ENCODE results near the gene GNB1. TPM values are rescaled to one million over a fixed set of nuclear protein-coding genes. Genes with fewer than 3 reads are reported as not detected.

Gene GNB1
- total RNA-seq, 1 donor: 88.7 TPM

GRCh38 chr1:1804301-1804700 is 86.6 kb downstream of the GNB1 start:
- H3K27ac ChIP-seq (ENCODE audit: low read depth, low read length): no peak overlapping the region
- peaks cover 24% of the 10 kb centered on the region for H4K20me1 ChIP-seq (ENCODE audit: insufficient read depth, low read length)
- no peaks in the 10 kb centered on the region for H3K9me3 ChIP-seq (ENCODE audit: low read depth, low read length)
- H3K27me3 ChIP-seq (ENCODE audit: insufficient read depth, low read length): no peaks in the 10 kb centered on the region
- H3K36me3 ChIP-seq (ENCODE audit: insufficient read depth, low read length): peaks cover 61% of the 10 kb centered on the region
- peaks cover 5% of the 10 kb centered on the region for H3K4me1 ChIP-seq (ENCODE audit: insufficient read depth, low read length)
- no peak overlapping the region for H3K4me2 ChIP-seq (ENCODE audit: insufficient read depth, low read length)
- H3K79me2 ChIP-seq (ENCODE audit: insufficient read depth, low read length): peaks cover 83% of the 10 kb centered on the region
- no peak overlapping the region for H2AFZ ChIP-seq (ENCODE audit: low read length)
- no peak for TF ChIP-seq CTCF (IDR thresholded peaks at IDR 0.05; ENCODE audit: extremely low read depth, low read depth, low read length)
- DNase-seq (ENCODE audit: insufficient read length, low spot score, missing footprints): no peak
- H3K4me3 ChIP-seq (ENCODE audit: insufficient read depth, low read length): no peak overlapping the region

GRCh38 chr1:1802871-1803270 is 88.0 kb downstream of the GNB1 start:
- DNase-seq (ENCODE audit: insufficient read length, low spot score, missing footprints): no peak
- peaks cover 5% of the 10 kb centered on the region for H3K4me1 ChIP-seq (ENCODE audit: insufficient read depth, low read length)
- H3K36me3 ChIP-seq (ENCODE audit: insufficient read depth, low read length): peaks cover 65% of the 10 kb centered on the region
- no peak overlapping the region for H3K4me3 ChIP-seq (ENCODE audit: insufficient read depth, low read length)
- H3K79me2 ChIP-seq (ENCODE audit: insufficient read depth, low read length): peaks cover 81% of the 10 kb centered on the region
- no peak overlapping the region for H3K27ac ChIP-seq (ENCODE audit: low read depth, low read length)
- H3K4me2 ChIP-seq (ENCODE audit: insufficient read depth, low read length): no peak overlapping the region
- peaks cover 29% of the 10 kb centered on the region for H4K20me1 ChIP-seq (ENCODE audit: insufficient read depth, low read length)
- no peak overlapping the region for H2AFZ ChIP-seq (ENCODE audit: low read length)
- no peak for TF ChIP-seq CTCF (IDR thresholded peaks at IDR 0.05; ENCODE audit: extremely low read depth, low read depth, low read length)
- no peaks in the 10 kb centered on the region for H3K9me3 ChIP-seq (ENCODE audit: low read depth, low read length)
- no peaks in the 10 kb centered on the region for H3K27me3 ChIP-seq (ENCODE audit: insufficient read depth, low read length)

- Histone ChIP-seq H3K79me2 (ENCODE audit: insufficient read depth, low read length) (peaks cover 88% of the 10 kb centered on the region), H3K9me3 (ENCODE audit: low read depth, low read length) (no peaks in the 10 kb centered on the region), H3K27me3 (ENCODE audit: insufficient read depth, low read length) (no peaks in the 10 kb centered on the region), H2AFZ (ENCODE audit: low read length) (no peak overlapping the region), H3K27ac (ENCODE audit: low read depth, low read length) (no peak overlapping the region), H3K4me1 (ENCODE audit: insufficient read depth, low read length) (no peaks in the 10 kb centered on the region), H3K4me3 (ENCODE audit: insufficient read depth, low read length) (no peak overlapping the region), H3K4me2 (ENCODE audit: insufficient read depth, low read length) (no peak overlapping the region), H4K20me1 (ENCODE audit: insufficient read depth, low read length) (peaks cover 40% of the 10 kb centered on the region), H3K36me3 (ENCODE audit: insufficient read depth, low read length) (peaks cover 74% of the 10 kb centered on the region)
- DNase-seq (ENCODE audit: insufficient read length, low spot score, missing footprints): no peak
- no peak for TF ChIP-seq CTCF (IDR thresholded peaks at IDR 0.05; ENCODE audit: extremely low read depth, low read depth, low read length)
Measured at GRCh38 chr1:1799716-1800115, 91.2 kb downstream of the GNB1 start.

GRCh38 chr1:1797731-1798341 is 93.1 kb downstream of the GNB1 start:
- no peak overlapping the region for H2AFZ ChIP-seq (ENCODE audit: low read length)
- peaks cover 93% of the 10 kb centered on the region for H3K79me2 ChIP-seq (ENCODE audit: insufficient read depth, low read length)
- peaks cover 76% of the 10 kb centered on the region for H3K36me3 ChIP-seq (ENCODE audit: insufficient read depth, low read length)
- no peaks in the 10 kb centered on the region for H3K4me1 ChIP-seq (ENCODE audit: insufficient read depth, low read length)
- peak; percentile 45 for DNase-seq (ENCODE audit: insufficient read length, low spot score, missing footprints)
- H3K4me2 ChIP-seq (ENCODE audit: insufficient read depth, low read length): no peak overlapping the region
- H3K4me3 ChIP-seq (ENCODE audit: insufficient read depth, low read length): no peak overlapping the region
- no peak overlapping the region for H3K27ac ChIP-seq (ENCODE audit: low read depth, low read length)
- H3K9me3 ChIP-seq (ENCODE audit: low read depth, low read length): no peaks in the 10 kb centered on the region
- H3K27me3 ChIP-seq (ENCODE audit: insufficient read depth, low read length): no peaks in the 10 kb centered on the region
- no peak for TF ChIP-seq CTCF (IDR thresholded peaks at IDR 0.05; ENCODE audit: extremely low read depth, low read depth, low read length)
- peaks cover 56% of the 10 kb centered on the region for H4K20me1 ChIP-seq (ENCODE audit: insufficient read depth, low read length)
